HCT116 (cell line): ENCODE measurements around the gene TCP11L1. TPM values are rescaled to one million over a fixed set of nuclear protein-coding genes. Genes with fewer than 3 reads are reported as not detected.

Experiments used
- ATAC-seq: fragments of 200-7000 bp; cut with Tn5 transposase; 2 replicates; pipeline ENCODE4 v1.9.1; 2020; ENCODE audit warnings: mild to moderate bottlenecking, moderate library complexity
- BruUV-seq: library from RNA; stranded (reverse); fragments of 400-500 nt; replicated peaks from 2 replicates; lab custom pipeline; 2021; lab: Mats Ljungman, UMichigan
- CTCF ChIA-PET: fragments of 300-600 bp; sonication (Branson Sonifier 250); formaldehyde crosslinking; loops from one replicate; lab custom pipeline; 2021; ENCODE audit warnings: antibody characterized with exemption; lab: Charles Lee
- POLR2A ChIA-PET: fragments of 300-600, 350-600 bp; sonication (Branson Sonifier 250); formaldehyde crosslinking; loops from one replicate; lab custom pipeline; 2021; ENCODE audit warnings: antibody characterized with exemption; lab: Charles Lee
- RAD21 ChIA-PET, 2 experiments: fragments of 300-600 bp; sonication (Branson Sonifier 250); formaldehyde crosslinking; loops; one replicate each; lab custom pipeline; 2023; ENCODE audit warnings: low total read pairs in 2 of 2; ENCODE audit not compliant: uncharacterized antibody in 2 of 2, unreplicated experiment in 2 of 2, low non-redundant PET in 1 of 2; lab: Charles Lee
- DNase-seq: peaks from one replicate; pipeline ENCODE4 v3.0.0-alpha.2; 2010; ENCODE audit warnings: low read depth, low spot score
- H2AFZ ChIP-seq: fragments of 200-600 bp; shearing (Covaris generic), sonication (generic); 2 replicates; pipeline ENCODE4 v1.6.1; 2017; ENCODE audit warnings: low read depth, mixed run types, mixed read lengths, antibody characterized with exemption, low read length; ENCODE audit not compliant: poor library complexity, severe bottlenecking
- H3K27ac ChIP-seq: 2 replicates; pipeline ENCODE4 v1.5.1; 2012; ENCODE audit warnings: low read depth, low read length
- H3K27me3 ChIP-seq: fragments of 200-600 bp; sonication (generic); 2 replicates; pipeline ENCODE4 v1.6.1; 2016; ENCODE audit warnings: mixed run types, low read length, mixed read lengths; ENCODE audit not compliant: insufficient read depth
- H3K36me3 ChIP-seq, 2 experiments: fragments of 200-500 bp in 1 of 2; fragments of 200-600 bp in 1 of 2; sonication (Bioruptor generic) in 1 of 2; sonication (generic) in 1 of 2; 2 replicates each; pipeline versions ENCODE4 v1.5.1 to v1.6.1; 2014 to 2016; ENCODE audit warnings: low read length in 2 of 2, inconsistent platforms in 1 of 2, mixed read lengths in 1 of 2, mixed run types in 1 of 2; ENCODE audit not compliant: insufficient read depth in 2 of 2, control insufficient read depth in 1 of 2
- H3K4me1 ChIP-seq, 2 experiments: fragments of 200-600 bp in 1 of 2; sonication (generic) in 1 of 2; 2 replicates each; pipeline versions ENCODE4 v1.5.1 to v1.6.1; 2012 to 2017; ENCODE audit warnings: low read length in 2 of 2, inconsistent platforms in 1 of 2, mild to moderate bottlenecking in 1 of 2, mixed read lengths in 1 of 2, mixed run types in 1 of 2, moderate library complexity in 1 of 2; ENCODE audit not compliant: insufficient read depth in 2 of 2, control insufficient read depth in 1 of 2
- H3K4me2 ChIP-seq: fragments of 200-600 bp; sonication (generic); 2 replicates; pipeline ENCODE4 v1.6.1; 2017; ENCODE audit warnings: mixed run types, low read length, mixed read lengths
- H3K4me3 ChIP-seq, 2 experiments: fragments of 200-600 bp in 1 of 2; sonication (generic) in 1 of 2; replicated peaks in 1 of 2; 2 replicates each; pipeline ENCODE4 v1.5.1; 2011 to 2016; ENCODE audit warnings: low read length in 2 of 2, control low read depth in 1 of 2, low read depth in 1 of 2, mild to moderate bottlenecking in 1 of 2, mixed read lengths in 1 of 2, mixed run types in 1 of 2
- H3K79me2 ChIP-seq: fragments of 200-600 bp; sonication (generic); 2 replicates; pipeline ENCODE4 v1.6.1; 2017; ENCODE audit warnings: mild to moderate bottlenecking, mixed run types, low read length, moderate library complexity, mixed read lengths; ENCODE audit not compliant: insufficient read depth
- H3K9ac ChIP-seq: fragments of 200-600 bp; sonication (generic); 2 replicates; pipeline ENCODE4 v1.6.1; 2016; ENCODE audit warnings: low read length, mixed read lengths
- H3K9me2 ChIP-seq: fragments of 200-600 bp; sonication (generic), shearing (Covaris generic); 2 replicates; pipeline ENCODE4 v1.6.1; 2017; ENCODE audit warnings: mixed run types, mild to moderate bottlenecking, moderate library complexity; ENCODE audit not compliant: insufficient read depth
- H3K9me3 ChIP-seq, 2 experiments: fragments of 200-500 bp in 1 of 2; fragments of 200-600 bp in 1 of 2; sonication (Bioruptor generic) in 1 of 2; sonication (generic) in 1 of 2; 2 replicates each; pipeline ENCODE4 v1.6.1; 2014 to 2017; ENCODE audit warnings: low read length in 2 of 2, mixed read lengths in 2 of 2, inconsistent platforms in 1 of 2, low read depth in 1 of 2, mild to moderate bottlenecking in 1 of 2, mixed run types in 1 of 2, moderate library complexity in 1 of 2; ENCODE audit not compliant: control insufficient read depth in 1 of 2, insufficient read depth in 1 of 2
- H4K20me1 ChIP-seq: fragments of 200-600 bp; sonication (generic), shearing (Covaris generic); 2 replicates; pipeline ENCODE4 v1.6.1; 2017; ENCODE audit warnings: mixed run types, mild to moderate bottlenecking, moderate library complexity; ENCODE audit not compliant: insufficient read depth
- EZH2 ChIP-seq: fragments of 200-600 bp; sonication (generic); IDR thresholded peaks from 2 replicates; pipeline ENCODE4 v1.6.1; 2017; ENCODE audit warnings: antibody characterized with exemption, mixed run types
- FOSL1 ChIP-seq: IDR thresholded peaks from 2 replicates; pipeline ENCODE4 v1.6.1; 2012; ENCODE audit warnings: low read depth
- POLR2A ChIP-seq: IDR thresholded peaks from 2 replicates; pipeline ENCODE4 v1.7.0; 2011; ENCODE audit warnings: borderline replicate concordance; ENCODE audit not compliant: insufficient read depth, insufficient read length; ENCODE audit errors: extremely low read depth
- RAD21 ChIP-seq: IDR thresholded peaks from 2 replicates; pipeline ENCODE4 v1.6.1; 2012; ENCODE audit warnings: low read depth, mild to moderate bottlenecking
- SIN3A ChIP-seq: IDR thresholded peaks from 2 replicates; pipeline ENCODE4 v1.6.1; 2012; ENCODE audit warnings: low read depth
- SP1 ChIP-seq: IDR thresholded peaks from 2 replicates; pipeline ENCODE4 v1.6.1; 2012; ENCODE audit warnings: low read depth
- YY1 ChIP-seq: IDR thresholded peaks from 2 replicates; pipeline ENCODE4 v1.6.1; 2011; ENCODE audit warnings: low read length, low read depth, moderate library complexity, mild to moderate bottlenecking; ENCODE audit not compliant: insufficient replicate concordance; ENCODE audit errors: extremely low read depth
- ZFX ChIP-seq: fragments of 450-650 bp; IDR thresholded peaks from 2 replicates; pipeline ENCODE4 v1.6.1; 2017
- ZNF274 ChIP-seq: fragments of 200-500 bp; sonication (Bioruptor generic); IDR thresholded peaks from 2 replicates; pipeline ENCODE4 v1.6.1; 2014; ENCODE audit warnings: mild to moderate bottlenecking, low read depth, low read length, inconsistent platforms
- intact Hi-C: fragments of 100-400 bp; cut with micrococcal nuclease; formaldehyde crosslinking; loops from 2 replicates; pipeline ENCODE4 v1.10.0; 2022
- total RNA-seq: library from RNA; stranded (reverse); gene quantifications from one replicate; pipeline ENCODE4 v1.2.1, GENCODE V29; 2021; ENCODE audit not compliant: unreplicated experiment
- TF ChIP-seq, protein P1 (sequence below): IDR thresholded peaks from 2 replicates; pipeline ENCODE4 v1.6.1; 2012
- TF ChIP-seq, protein P2 (sequence below): IDR thresholded peaks from 2 replicates; pipeline ENCODE4 v1.6.1; 2012

Gene TCP11L1
- total RNA-seq, 1 experiment from 2014 or later = 12.0 TPM

DNA sequence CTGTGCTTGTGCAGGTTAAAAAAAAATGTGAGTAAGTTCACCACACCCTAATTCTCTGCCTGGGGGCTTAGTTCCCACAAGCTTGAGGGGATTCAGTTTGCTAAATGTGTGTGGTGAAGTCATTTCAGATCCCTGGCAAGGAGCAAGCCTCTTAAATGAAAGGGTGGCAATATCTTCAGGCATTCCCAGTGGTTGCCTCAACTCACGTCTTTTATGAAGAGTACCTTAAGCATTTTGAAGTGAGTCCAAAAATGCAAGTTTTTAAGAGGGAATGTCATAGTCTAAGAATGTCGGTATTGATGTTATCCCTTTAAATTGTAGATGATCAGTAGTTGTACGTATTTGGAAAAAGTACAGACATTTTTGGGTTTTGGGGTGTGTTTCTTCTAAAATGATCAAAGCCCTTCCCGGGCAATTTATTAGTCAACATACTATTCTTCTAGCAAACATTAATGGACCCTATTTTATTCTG, 4.9 kb downstream of the TCP11L1 start:
- TF ChIP-seq, protein P1, sequence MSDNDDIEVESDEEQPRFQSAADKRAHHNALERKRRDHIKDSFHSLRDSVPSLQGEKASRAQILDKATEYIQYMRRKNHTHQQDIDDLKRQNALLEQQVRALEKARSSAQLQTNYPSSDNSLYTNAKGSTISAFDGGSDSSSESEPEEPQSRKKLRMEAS = no peak
- TF ChIP-seq ZFX (no peak), SP1 (no peak), FOSL1 (no peak), POLR2A (no peak), RAD21 (no peak), YY1 (no peak), EZH2 (no peak), SIN3A (no peak), ZNF274 (no peak)
- TF ChIP-seq, protein P2, sequence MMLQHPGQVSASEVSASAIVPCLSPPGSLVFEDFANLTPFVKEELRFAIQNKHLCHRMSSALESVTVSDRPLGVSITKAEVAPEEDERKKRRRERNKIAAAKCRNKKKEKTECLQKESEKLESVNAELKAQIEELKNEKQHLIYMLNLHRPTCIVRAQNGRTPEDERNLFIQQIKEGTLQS = no peak
- no peak overlapping the region for H2AFZ ChIP-seq
- BruUV-seq = no TSS peak
- ATAC-seq (no peak), DNase-seq (no peak)
- no peak overlapping the region for H3K4me2 ChIP-seq
- H3K4me1 ChIP-seq = peaks cover 16 to 33% of the 10 kb centered on the region in 2 experiments
- no peaks in the 10 kb centered on the region for H3K27me3 ChIP-seq
- H3K9ac ChIP-seq = no peak overlapping the region
- CTCF ChIA-PET = interaction anchor here (1.6 kb wide), 1 partner anchor 21 kb away, joined by 5 read pairs; no protein-coding TSS in a partner anchor
- H3K79me2 ChIP-seq = no peaks in the 10 kb centered on the region
- POLR2A ChIA-PET = no interaction called here
- no peaks in the 10 kb centered on the region for H4K20me1 ChIP-seq
- no peaks in the 10 kb centered on the region for H3K9me2 ChIP-seq
- H3K4me3 ChIP-seq = no peak overlapping the region
- intact Hi-C loops = no loop called here
- RAD21 ChIA-PET = no interaction called here
- no peak overlapping the region for H3K27ac ChIP-seq
- no peaks in the 10 kb centered on the region for H3K36me3 ChIP-seq
- H3K9me3 ChIP-seq = no peaks in the 10 kb centered on the region
